Vagina (tissue), 2 donors: Measurements from ENCODE around the gene PACS1. TPM values are rescaled to one million over a fixed set of nuclear protein-coding genes. Genes with fewer than 3 reads are reported as not detected.

Experiments used
- DNase-seq, 2 donors: peaks; one replicate each; pipeline ENCODE4 v3.0.0-alpha.2; 2017; ENCODE audit errors: extremely low spot score in 2 of 2
- H3K27ac ChIP-seq: fragments of 200-600 bp; sonication (generic); one replicate; pipeline ENCODE4 v1.5.1; 2019
- H3K27me3 ChIP-seq: fragments of 200-600 bp; sonication (generic); one replicate; pipeline ENCODE4 v1.5.1; 2019
- H3K36me3 ChIP-seq, 2 donors: fragments of 200-600 bp; sonication (generic); one replicate each; pipeline ENCODE4 v1.5.1; 2017 to 2019
- H3K4me1 ChIP-seq: fragments of 200-600 bp; sonication (generic); one replicate; pipeline ENCODE4 v1.5.1; 2019
- H3K4me3 ChIP-seq, 2 donors: fragments of 200-600 bp; sonication (generic); 1 replicate in 1 of 2; 2 replicates in 1 of 2; pipeline ENCODE4 v1.5.1; 2016 to 2019
- H3K9me3 ChIP-seq: fragments of 200-600 bp; sonication (generic); one replicate; pipeline ENCODE4 v1.5.1; 2019
- CTCF ChIP-seq, 3 experiments: fragments of 450-650 bp in 2 of 3; fragments of 200-600 bp in 1 of 3; sonication (generic) in 1 of 3; IDR thresholded peaks; one replicate each; pipeline ENCODE4 v1.5.1; 2017 to 2019; ENCODE audit warnings: antibody characterized with exemption in 3 of 3, mild to moderate bottlenecking in 2 of 3, moderate library complexity in 2 of 3
- POLR2A ChIP-seq, 2 donors: fragments of 450-650 bp; IDR thresholded peaks; one replicate each; pipeline ENCODE4 v1.6.1; 2017; ENCODE audit warnings: antibody characterized with exemption in 2 of 2, mild to moderate bottlenecking in 2 of 2, moderate library complexity in 2 of 2
- POLR2AphosphoS5 ChIP-seq, 2 donors: sonication (generic); formaldehyde crosslinking; IDR thresholded peaks; one replicate each; pipeline ENCODE4 v1.9.0; 2017; ENCODE audit warnings: antibody characterized with exemption in 2 of 2, mild to moderate bottlenecking in 2 of 2, low read depth in 1 of 2; ENCODE audit not compliant: insufficient read depth in 1 of 2
- intact Hi-C: fragments of 100-400 bp; cut with DNase I; formaldehyde crosslinking; loops from one replicate; pipeline ENCODE4 v1.15.1; 2023
- total RNA-seq: library from RNA; depleted of rRNA; stranded (reverse); fragments of >200 nt; gene quantifications from one replicate; pipeline ENCODE4 v1.2.3, GENCODE V29; 2016

The PACS1 gene
- total RNA-seq, 1 donor from 2014 or later, result 66.0 TPM

- Histone ChIP-seq H3K4me1 (no peaks in the 10 kb centered on the region), H3K36me3 (no peaks in the 10 kb centered on the region), H3K27me3 (no peaks in the 10 kb centered on the region), H3K27ac (no peak overlapping the region), H3K9me3 (no peaks in the 10 kb centered on the region), H3K4me3 (no peak overlapping the region)
- intact Hi-C loops, result no loop called here
- no peak for TF ChIP-seq POLR2AphosphoS5 (IDR thresholded peaks at IDR 0.05; ENCODE audit: insufficient read depth in 1 of 2, low read depth in 1 of 2)
- no peak for TF ChIP-seq POLR2A (IDR thresholded peaks at IDR 0.05)
- no peak for TF ChIP-seq CTCF (IDR thresholded peaks at IDR 0.05)
- DNase-seq, result no peak
These were observed 36.9 kb upstream of the PACS1 start for GRCh38 chr11:66032957-66033735.

- Histone ChIP-seq H3K4me3 (no peak overlapping the region), H3K27me3 (no peaks in the 10 kb centered on the region), H3K36me3 (no peaks in the 10 kb centered on the region), H3K4me1 (no peaks in the 10 kb centered on the region), H3K9me3 (no peaks in the 10 kb centered on the region), H3K27ac (no peak overlapping the region)
- no peak for TF ChIP-seq POLR2AphosphoS5 (IDR thresholded peaks at IDR 0.05; ENCODE audit: insufficient read depth in 1 of 2, low read depth in 1 of 2)
- no peak for TF ChIP-seq CTCF (IDR thresholded peaks at IDR 0.05)
- no peak for TF ChIP-seq POLR2A (IDR thresholded peaks at IDR 0.05)
- intact Hi-C loops, result no loop called here
- no peak for DNase-seq
These were observed 34.3 kb upstream of the PACS1 start for GRCh38 chr11:66035653-66036333.

- no peak overlapping the region for H3K4me3 ChIP-seq
- intact Hi-C loops, result no loop called here
- H3K27me3 ChIP-seq, result no peaks in the 10 kb centered on the region
- no peak for DNase-seq
- no peak overlapping the region for H3K27ac ChIP-seq
- H3K36me3 ChIP-seq, result no peaks in the 10 kb centered on the region
- H3K9me3 ChIP-seq, result no peaks in the 10 kb centered on the region
- no peaks in the 10 kb centered on the region for H3K4me1 ChIP-seq
- TF ChIP-seq CTCF (IDR thresholded peaks at IDR 0.05), result no peak
- TF ChIP-seq POLR2AphosphoS5 (IDR thresholded peaks at IDR 0.05; ENCODE audit: insufficient read depth in 1 of 2, low read depth in 1 of 2), result no peak
- TF ChIP-seq POLR2A (IDR thresholded peaks at IDR 0.05), result no peak
These were observed 33.8 kb upstream of the PACS1 start for GRCh38 chr11:66036334-66036710.

GRCh38 chr11:66037327-66037726 is 32.7 kb upstream of the PACS1 start:
- H3K4me1 ChIP-seq, result no peaks in the 10 kb centered on the region
- intact Hi-C loops, result no loop called here
- H3K27ac ChIP-seq, result no peak overlapping the region
- no peaks in the 10 kb centered on the region for H3K36me3 ChIP-seq
- no peak overlapping the region for H3K4me3 ChIP-seq
- no peak for DNase-seq
- TF ChIP-seq POLR2AphosphoS5 (IDR thresholded peaks at IDR 0.05; ENCODE audit: insufficient read depth in 1 of 2, low read depth in 1 of 2), result no peak
- no peak for TF ChIP-seq CTCF (IDR thresholded peaks at IDR 0.05)
- TF ChIP-seq POLR2A (IDR thresholded peaks at IDR 0.05), result no peak
- H3K9me3 ChIP-seq, result no peaks in the 10 kb centered on the region
- H3K27me3 ChIP-seq, result no peaks in the 10 kb centered on the region

GRCh38 chr11:66039765-66040164 is 30.3 kb upstream of the PACS1 start:
- DNase-seq, result no peak
- H3K4me1 ChIP-seq, result no peaks in the 10 kb centered on the region
- intact Hi-C loops, result no loop called here
- H3K36me3 ChIP-seq, result no peaks in the 10 kb centered on the region
- H3K9me3 ChIP-seq, result no peaks in the 10 kb centered on the region
- no peaks in the 10 kb centered on the region for H3K27me3 ChIP-seq
- no peak for TF ChIP-seq CTCF (IDR thresholded peaks at IDR 0.05)
- no peak for TF ChIP-seq POLR2A (IDR thresholded peaks at IDR 0.05)
- TF ChIP-seq POLR2AphosphoS5 (IDR thresholded peaks at IDR 0.05; ENCODE audit: insufficient read depth in 1 of 2, low read depth in 1 of 2), result no peak
- H3K4me3 ChIP-seq, result no peak overlapping the region
- H3K27ac ChIP-seq, result no peak overlapping the region
